SU-DHL-6 (cell line): ENCODE data around the gene PSME3IP1.

ENCODE experiments used
- H2AFZ ChIP-seq: fragments of 200-600 bp; sonication (generic); 2 replicates; pipeline ENCODE4 v1.6.1; 2014; ENCODE audit warnings: low read depth, mild to moderate bottlenecking, moderate library complexity, mixed read lengths, antibody characterized with exemption, low read length; ENCODE audit not compliant: severe bottlenecking
- H3F3A ChIP-seq: fragments of 200-600 bp; shearing (Covaris generic); 2 replicates; pipeline ENCODE4 v1.6.0; 2016; ENCODE audit warnings: antibody characterized with exemption, mild to moderate bottlenecking; ENCODE audit not compliant: insufficient read depth
- H3K27ac ChIP-seq: fragments of 200-600 bp; sonication (generic); 2 replicates; pipeline ENCODE4 v1.5.1; 2016; ENCODE audit warnings: low read depth, mild to moderate bottlenecking, low read length, moderate library complexity, mixed read lengths
- H3K27me3 ChIP-seq: fragments of 200-600 bp; sonication (generic), shearing (Covaris generic); 2 replicates; pipeline ENCODE4 v1.6.0; 2014; ENCODE audit warnings: mild to moderate bottlenecking, low read length
- H3K36me3 ChIP-seq: fragments of 200-600 bp; sonication (generic); 2 replicates; pipeline ENCODE4 v1.6.1; 2014; ENCODE audit warnings: mild to moderate bottlenecking, low read length, mixed read lengths
- H3K4me2 ChIP-seq: fragments of 300-600, 200-600 bp; shearing (Covaris generic), sonication (generic); 2 replicates; pipeline ENCODE4 v1.6.0; 2014; ENCODE audit warnings: low read length, low read depth, mild to moderate bottlenecking; ENCODE audit not compliant: poor library complexity, severe bottlenecking
- H3K4me3 ChIP-seq: fragments of 200-600 bp; sonication (generic); 2 replicates; pipeline ENCODE4 v1.5.1; 2014; ENCODE audit warnings: antibody characterized with exemption, low read length, mild to moderate bottlenecking, mixed read lengths; ENCODE audit not compliant: insufficient read depth, poor library complexity, severe bottlenecking
- H3K79me2 ChIP-seq: fragments of 200-600 bp; sonication (generic); 2 replicates; pipeline ENCODE4 v1.6.1; 2014; ENCODE audit warnings: mild to moderate bottlenecking, low read length, moderate library complexity; ENCODE audit not compliant: insufficient read depth
- H3K9ac ChIP-seq: fragments of 200-600 bp; sonication (generic); 2 replicates; pipeline ENCODE4 v1.7.0; 2014; ENCODE audit warnings: mild to moderate bottlenecking, low read length
- H3K9me2 ChIP-seq: fragments of 200-600 bp; sonication (generic); replicated peaks from 2 replicates; pipeline ENCODE4 v1.6.1; 2014; ENCODE audit warnings: low read length; ENCODE audit not compliant: insufficient read depth
- H3K9me3 ChIP-seq: fragments of 200-600 bp; sonication (generic); 2 replicates; pipeline ENCODE4 v1.6.1; 2014; ENCODE audit warnings: low read length, mixed read lengths; ENCODE audit not compliant: insufficient read depth
- H4K20me1 ChIP-seq: fragments of 200-600 bp; sonication (generic); 2 replicates; pipeline ENCODE4 v1.6.1; 2014; ENCODE audit warnings: low read depth, mild to moderate bottlenecking, antibody characterized with exemption, low read length, moderate library complexity, mixed read lengths
- EZH2phosphoT487 ChIP-seq: fragments of 200-600 bp; sonication (generic), shearing (Covaris generic); conservative IDR thresholded peaks from 2 replicates; pipeline ENCODE4 v1.6.1; 2018; ENCODE audit warnings: mild to moderate bottlenecking, antibody characterized with exemption, low read length, moderate library complexity, mixed read lengths
- TF ChIP-seq, protein P1 (sequence below): fragments of 200-600 bp; sonication (generic); IDR thresholded peaks from one replicate; pipeline ENCODE4 v1.5.1; 2017; ENCODE audit warnings: antibody characterized with exemption, mild to moderate bottlenecking, low read length, moderate library complexity; ENCODE audit not compliant: insufficient read depth, poor library complexity, severe bottlenecking

PSME3IP1 gene

DNA sequence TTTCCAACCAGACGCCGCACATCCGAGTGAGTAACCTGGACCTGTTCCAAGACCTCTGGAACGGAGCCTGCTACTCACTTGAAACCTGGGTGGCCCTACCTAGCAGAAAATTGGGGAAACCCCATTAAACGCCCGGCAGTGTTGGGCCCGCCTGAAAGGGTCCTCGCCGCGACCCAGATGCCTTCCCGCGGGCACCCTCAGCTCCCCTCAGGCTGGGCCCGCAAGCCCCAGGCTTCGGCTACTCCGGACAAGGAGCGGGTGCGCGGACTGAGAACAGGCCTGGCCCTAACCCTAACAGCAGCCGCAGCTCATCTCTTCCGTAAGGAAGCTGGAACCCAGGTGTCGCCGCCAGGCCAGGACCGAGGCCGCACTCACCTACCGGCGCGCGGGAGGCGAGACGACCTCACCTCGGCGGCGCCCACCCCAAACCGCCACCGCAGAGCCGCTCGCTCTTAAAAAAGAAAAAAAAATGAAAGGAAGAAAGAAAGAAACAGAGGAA, 344 bp downstream of the PSME3IP1 start:
- H3K27me3 ChIP-seq = no peaks in the 10 kb centered on the region
- no peaks in the 10 kb centered on the region for H4K20me1 ChIP-seq
- peak overlapping the region; percentile 63 for H3K27ac ChIP-seq
- H3K4me3 ChIP-seq = peak overlapping the region; percentile 73
- no peaks in the 10 kb centered on the region for H3K9me3 ChIP-seq
- TF ChIP-seq, protein P1, sequence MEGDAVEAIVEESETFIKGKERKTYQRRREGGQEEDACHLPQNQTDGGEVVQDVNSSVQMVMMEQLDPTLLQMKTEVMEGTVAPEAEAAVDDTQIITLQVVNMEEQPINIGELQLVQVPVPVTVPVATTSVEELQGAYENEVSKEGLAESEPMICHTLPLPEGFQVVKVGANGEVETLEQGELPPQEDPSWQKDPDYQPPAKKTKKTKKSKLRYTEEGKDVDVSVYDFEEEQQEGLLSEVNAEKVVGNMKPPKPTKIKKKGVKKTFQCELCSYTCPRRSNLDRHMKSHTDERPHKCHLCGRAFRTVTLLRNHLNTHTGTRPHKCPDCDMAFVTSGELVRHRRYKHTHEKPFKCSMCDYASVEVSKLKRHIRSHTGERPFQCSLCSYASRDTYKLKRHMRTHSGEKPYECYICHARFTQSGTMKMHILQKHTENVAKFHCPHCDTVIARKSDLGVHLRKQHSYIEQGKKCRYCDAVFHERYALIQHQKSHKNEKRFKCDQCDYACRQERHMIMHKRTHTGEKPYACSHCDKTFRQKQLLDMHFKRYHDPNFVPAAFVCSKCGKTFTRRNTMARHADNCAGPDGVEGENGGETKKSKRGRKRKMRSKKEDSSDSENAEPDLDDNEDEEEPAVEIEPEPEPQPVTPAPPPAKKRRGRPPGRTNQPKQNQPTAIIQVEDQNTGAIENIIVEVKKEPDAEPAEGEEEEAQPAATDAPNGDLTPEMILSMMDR = no peak
- no peak for TF ChIP-seq EZH2phosphoT487
- no peaks in the 10 kb centered on the region for H3F3A ChIP-seq
- peak overlapping the region; percentile 90 for H3K9ac ChIP-seq
- peaks cover 89% of the 10 kb centered on the region for H3K79me2 ChIP-seq
- H3K4me2 ChIP-seq = peak overlapping the region; percentile 86
- H3K9me2 ChIP-seq = no peaks in the 10 kb centered on the region
- H3K36me3 ChIP-seq = no peaks in the 10 kb centered on the region
- H2AFZ ChIP-seq = peak overlapping the region; percentile 64

DNA sequence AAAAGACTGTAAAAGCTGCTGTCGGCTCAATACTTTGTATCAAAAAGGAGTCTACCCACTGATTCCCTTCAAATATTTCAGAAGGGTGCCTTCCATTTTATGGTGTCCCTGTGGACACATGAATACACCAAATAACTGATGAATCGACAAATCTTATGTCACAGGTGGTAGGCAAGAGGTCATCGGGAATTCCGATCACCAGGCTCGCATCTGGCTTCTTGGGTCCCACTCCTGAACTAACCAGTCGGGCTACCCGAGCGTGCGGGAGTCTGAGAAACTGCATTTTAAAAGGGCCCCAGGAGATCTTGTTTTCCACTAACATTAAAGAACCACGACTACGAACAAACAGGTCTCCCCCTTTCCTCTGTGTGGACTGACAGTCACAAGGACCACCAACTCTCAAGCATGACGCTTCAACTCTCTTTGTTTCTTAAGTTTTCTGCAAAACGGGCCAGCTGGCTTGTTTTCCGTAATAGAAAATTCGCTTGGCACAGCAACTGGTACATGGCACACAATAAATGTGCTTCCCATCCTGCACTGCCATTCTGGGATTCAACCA, 873 bp downstream of the PSME3IP1 start:
- no peaks in the 10 kb centered on the region for H3K9me3 ChIP-seq
- H3K9ac ChIP-seq = peak overlapping the region; percentile 90
- H3K27me3 ChIP-seq = no peaks in the 10 kb centered on the region
- H3K36me3 ChIP-seq = no peaks in the 10 kb centered on the region
- no peaks in the 10 kb centered on the region for H3F3A ChIP-seq
- TF ChIP-seq EZH2phosphoT487 = no peak
- TF ChIP-seq, protein P1 = no peak
- H4K20me1 ChIP-seq = peaks cover under 1% of the 10 kb centered on the region; the same call in 1 of the 2 replicates
- peaks cover 89% of the 10 kb centered on the region for H3K79me2 ChIP-seq
- H2AFZ ChIP-seq = peak overlapping the region; percentile 64
- H3K4me3 ChIP-seq = peak overlapping the region; percentile 73
- H3K27ac ChIP-seq = peak overlapping the region; percentile 63
- H3K4me2 ChIP-seq = peak overlapping the region; percentile 86
- no peaks in the 10 kb centered on the region for H3K9me2 ChIP-seq

- TF ChIP-seq EZH2phosphoT487 = no peak
- TF ChIP-seq, protein P1 = no peak
- Histone ChIP-seq H4K20me1 (peaks cover 6% of the 10 kb centered on the region; the same call in 1 of the 2 replicates), H3K27me3 (no peaks in the 10 kb centered on the region), H3K9me3 (no peaks in the 10 kb centered on the region), H3K4me3 (peak overlapping the region; percentile 73), H3K79me2 (peaks cover 89% of the 10 kb centered on the region), H3K4me2 (peak overlapping the region; percentile 86), H3F3A (no peaks in the 10 kb centered on the region), H2AFZ (no peak overlapping the region), H3K36me3 (no peaks in the 10 kb centered on the region), H3K9me2 (no peaks in the 10 kb centered on the region), H3K27ac (no peak overlapping the region), H3K9ac (peak overlapping the region; percentile 90)
These were observed 1.7 kb downstream of the PSME3IP1 start for GRCh38 chr16:57184113-57184512.
